Tibial nerve (tissue), 4 donors: ENCODE results near the gene C1orf232. TPM values are rescaled to one million over a fixed set of nuclear protein-coding genes. Genes with fewer than 3 reads are reported as not detected.

ENCODE experiments used
- DNase-seq, 2 donors: peaks; one replicate each; pipeline ENCODE4 v3.0.0-alpha.2; 2019; ENCODE audit warnings: low spot score in 2 of 2
- H3K27ac ChIP-seq, 4 donors: fragments of 200-600 bp; sonication (generic) in 3 of 4; one replicate each; pipeline ENCODE4 v1.5.1; 2017 to 2019; ENCODE audit warnings: mild to moderate bottlenecking in 1 of 4
- H3K27me3 ChIP-seq, 2 donors: fragments of 200-600 bp; sonication (generic) in 1 of 2; one replicate each; pipeline versions ENCODE4 v1.5.1 to v1.6.0; 2017 to 2019
- H3K36me3 ChIP-seq, 3 donors: fragments of 200-600 bp; sonication (generic); one replicate each; pipeline ENCODE4 v1.5.1; 2018 to 2019
- H3K4me1 ChIP-seq, 4 donors: fragments of 200-600 bp; sonication (generic) in 3 of 4; one replicate each; pipeline ENCODE4 v1.5.1; 2017 to 2019
- H3K4me3 ChIP-seq, 4 donors: fragments of 200-600 bp; sonication (generic) in 3 of 4; one replicate each; pipeline ENCODE4 v1.5.1; 2017 to 2019; ENCODE audit warnings: mild to moderate bottlenecking in 1 of 4, moderate library complexity in 1 of 4
- H3K9me3 ChIP-seq, 4 donors: fragments of 200-600 bp; sonication (generic) in 3 of 4; one replicate each; pipeline ENCODE4 v1.5.1; 2017 to 2019
- CTCF ChIP-seq, 5 experiments: fragments of 200-600 bp in 3 of 5; fragments of 450-650 bp in 2 of 5; sonication (generic) in 3 of 5; IDR thresholded peaks; one replicate each; pipeline ENCODE4 v1.5.1; 2016 to 2019; ENCODE audit warnings: antibody characterized with exemption in 5 of 5, mild to moderate bottlenecking in 3 of 5, moderate library complexity in 2 of 5
- EP300 ChIP-seq, 2 donors: sonication (generic); formaldehyde crosslinking; IDR thresholded peaks; one replicate each; pipeline ENCODE4 v1.6.1; 2017; ENCODE audit warnings: antibody characterized with exemption in 2 of 2, mild to moderate bottlenecking in 1 of 2
- POLR2A ChIP-seq, 2 donors: fragments of 450-650 bp; IDR thresholded peaks; one replicate each; pipeline ENCODE4 v1.6.1; 2017; ENCODE audit warnings: antibody characterized with exemption in 2 of 2, mild to moderate bottlenecking in 2 of 2, moderate library complexity in 2 of 2
- WGBS, 2 donors: methylation state at CpG; one replicate each; pipeline ENCODE4 v1.1.5; 2018; 5-methylcytosine and 5-hydroxymethylcytosine counted together
- total RNA-seq, 4 donors: library from RNA; depleted of rRNA; stranded (reverse); fragments of >200 nt; gene quantifications; one replicate each; pipeline ENCODE4 v1.1.0, GENCODE V29; 2016

Gene C1orf232
- total RNA-seq, 4 donors from 2014 or later, result not detected

DNA sequence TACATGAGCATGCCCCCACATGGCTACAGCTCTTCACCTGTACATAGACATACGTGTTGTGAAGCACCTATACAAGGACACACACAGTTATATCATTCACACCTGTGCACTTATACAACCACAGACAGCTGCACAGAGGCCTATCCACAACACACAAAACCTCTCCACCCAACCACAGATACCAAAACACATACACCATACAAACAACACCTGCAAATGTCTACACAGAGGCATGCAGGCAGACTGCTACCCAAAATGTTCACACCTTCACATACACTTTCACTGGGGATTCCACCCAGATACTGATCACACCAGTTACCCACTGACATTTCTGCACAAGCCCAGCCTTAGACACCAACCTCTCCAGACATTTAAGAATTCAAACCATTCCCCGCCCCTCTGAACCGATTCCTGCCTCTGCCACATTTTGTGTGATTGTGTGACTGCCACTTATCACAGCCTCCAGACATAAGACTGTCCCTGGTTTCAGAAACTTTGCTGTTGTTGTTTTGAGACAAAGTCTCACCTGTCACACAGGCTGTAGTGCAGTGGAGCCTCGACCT lies 2.0 kb downstream of the C1orf232 start:
- WGBS, 2 donors, result 76 to 82% methylated on average over 4 of the region's 4 CpGs
- Histone ChIP-seq H3K4me1 (peaks cover 0 to 42% (median 11%) of the 10 kb centered on the region in 4 donors), H3K4me3 (no peak overlapping the region), H3K36me3 (peaks cover 0 to 10% (median 0%) of the 10 kb centered on the region in 3 donors), H3K27ac (no peak overlapping the region), H3K9me3 (no peaks in the 10 kb centered on the region), H3K27me3 (no peaks in the 10 kb centered on the region)
- no peak for DNase-seq
- TF ChIP-seq CTCF (IDR thresholded peaks at IDR 0.05) (no peak), EP300 (IDR thresholded peaks at IDR 0.05) (no peak), POLR2A (IDR thresholded peaks at IDR 0.05) (no peak)

DNA sequence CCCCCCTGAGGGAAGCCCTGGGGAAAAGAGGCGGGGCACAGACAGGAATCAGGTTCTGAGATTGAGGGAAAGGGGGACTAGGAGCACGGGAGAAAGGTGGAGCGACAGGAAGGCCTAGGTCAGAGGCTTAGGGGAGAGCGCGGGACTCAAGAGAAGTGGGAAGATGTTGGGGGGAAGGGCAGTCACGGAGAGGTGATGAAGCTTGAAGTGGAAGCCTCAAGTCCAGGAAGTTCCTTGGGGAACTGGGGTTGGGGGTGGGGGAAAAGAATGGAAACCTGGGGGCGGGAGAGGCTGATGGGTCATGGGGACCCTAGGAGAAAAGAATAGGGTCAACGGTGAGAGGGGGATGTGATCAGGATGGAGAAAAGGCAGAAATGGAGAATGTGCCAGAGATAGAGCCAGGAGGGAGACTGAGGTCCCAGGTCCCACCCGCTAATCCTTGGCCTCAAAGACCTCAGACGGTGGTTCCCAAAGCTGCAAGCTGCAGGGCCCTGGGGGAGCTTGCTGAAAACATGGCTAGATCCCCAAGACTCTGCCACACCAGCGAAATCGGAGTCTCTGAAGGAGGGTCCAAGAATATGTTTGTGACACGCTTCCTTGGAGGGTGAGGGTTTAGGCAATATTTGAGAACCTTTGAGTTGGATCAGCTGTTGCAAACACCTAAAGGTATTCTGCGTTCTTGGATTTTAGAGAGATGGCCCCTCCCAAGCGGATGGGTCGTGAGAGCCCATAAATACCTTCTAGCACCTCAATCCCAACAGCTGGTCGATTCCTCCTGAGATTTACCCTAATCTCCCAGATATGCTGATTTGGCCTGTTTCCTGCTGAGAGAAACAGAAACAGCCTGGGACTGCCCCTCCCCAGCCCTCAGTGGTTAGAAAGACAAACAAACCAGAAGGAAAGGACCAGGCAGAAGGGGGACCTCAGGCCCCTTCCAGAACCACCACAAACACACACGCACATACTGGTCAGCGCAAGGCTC lies 3.6 kb downstream of the C1orf232 start:
- H3K4me1 ChIP-seq, result peaks cover 0 to 42% (median 9%) of the 10 kb centered on the region in 4 donors
- H3K27me3 ChIP-seq, result peaks cover 0 to 8% of the 10 kb centered on the region in 2 donors
- no peaks in the 10 kb centered on the region for H3K9me3 ChIP-seq
- 61 to 71% methylated on average over 19 of the region's 19 CpGs for WGBS, 2 donors
- H3K4me3 ChIP-seq, result peak overlapping the region in 2 of 4 donors; percentile 37 to 54
- H3K36me3 ChIP-seq, result no peaks in the 10 kb centered on the region
- peak overlapping the region; percentile 20 to 82 (median 54) for H3K27ac ChIP-seq
- TF ChIP-seq CTCF (IDR thresholded peaks at IDR 0.05), result no peak
- no peak for TF ChIP-seq EP300 (IDR thresholded peaks at IDR 0.05)
- TF ChIP-seq POLR2A (IDR thresholded peaks at IDR 0.05), result no peak
- DNase-seq, result no peak

GRCh38 chr1:26164036-26164860 lies 4.5 kb downstream of the C1orf232 start:
- TF ChIP-seq CTCF (IDR thresholded peaks at IDR 0.05) (peak; percentile 78 to 92 (median 89)), EP300 (IDR thresholded peaks at IDR 0.05) (no peak)
- DNase-seq, result no peak
- Histone ChIP-seq H3K9me3 (no peaks in the 10 kb centered on the region), H3K27ac (peak overlapping the region; percentile 20 to 82 (median 54)), H3K27me3 (peaks cover 0 to 17% of the 10 kb centered on the region in 2 donors), H3K4me3 (peak overlapping the region; percentile 31 to 54 (median 36)), H3K4me1 (peaks cover 0 to 38% (median 9%) of the 10 kb centered on the region in 4 donors), H3K36me3 (no peaks in the 10 kb centered on the region)
- WGBS, 2 donors, result 14 to 25% methylated on average over 29 to 49 of the region's 72 CpGs

DNA sequence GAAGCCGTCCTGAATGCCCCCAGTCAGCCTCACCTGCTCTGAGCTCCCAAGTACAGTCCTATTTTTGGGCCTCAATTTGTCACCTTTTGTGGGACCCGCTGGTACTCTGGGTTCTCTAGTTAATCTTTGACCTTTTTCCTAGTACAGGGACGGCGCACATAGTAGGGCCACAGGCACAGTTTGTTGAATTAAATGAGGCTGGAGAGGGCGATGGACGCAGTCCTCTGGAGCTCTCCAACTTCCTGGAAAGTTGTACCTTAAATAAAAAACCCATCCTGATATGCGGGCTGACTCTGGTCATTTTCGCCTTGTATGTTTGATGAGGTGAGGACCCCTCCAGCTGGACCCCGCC lies 5.1 kb downstream of the C1orf232 start:
- 75 to 78% methylated on average over 9 of the region's 9 CpGs for WGBS, 2 donors
- TF ChIP-seq CTCF (IDR thresholded peaks at IDR 0.05) (no peak), EP300 (IDR thresholded peaks at IDR 0.05) (no peak)
- H3K27me3 ChIP-seq, result peaks cover 0 to 22% of the 10 kb centered on the region in 2 donors
- H3K27ac ChIP-seq, result peak overlapping the region in 1 of 4 donors; percentile 82
- H3K9me3 ChIP-seq, result no peaks in the 10 kb centered on the region
- DNase-seq, result no peak
- no peaks in the 10 kb centered on the region for H3K36me3 ChIP-seq
- H3K4me1 ChIP-seq, result peaks cover 0 to 32% (median 9%) of the 10 kb centered on the region in 4 donors
- H3K4me3 ChIP-seq, result peak overlapping the region; percentile 31 to 54 (median 36)
